ENCODE measurements around the gene TIMM22.

- TF ChIP-seq MAX (IDR thresholded peaks at IDR 0.05) = no peak
- TF ChIP-seq EP300 (IDR thresholded peaks at IDR 0.05; ENCODE audit: borderline replicate concordance) = no peak
- TF ChIP-seq, protein P1, sequence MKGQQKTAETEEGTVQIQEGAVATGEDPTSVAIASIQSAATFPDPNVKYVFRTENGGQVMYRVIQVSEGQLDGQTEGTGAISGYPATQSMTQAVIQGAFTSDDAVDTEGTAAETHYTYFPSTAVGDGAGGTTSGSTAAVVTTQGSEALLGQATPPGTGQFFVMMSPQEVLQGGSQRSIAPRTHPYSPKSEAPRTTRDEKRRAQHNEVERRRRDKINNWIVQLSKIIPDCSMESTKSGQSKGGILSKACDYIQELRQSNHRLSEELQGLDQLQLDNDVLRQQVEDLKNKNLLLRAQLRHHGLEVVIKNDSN (IDR thresholded peaks at IDR 0.05) = no peak
- TF ChIP-seq TEAD4 (IDR thresholded peaks at IDR 0.05) = no peak
- no peak for TF ChIP-seq TAF1 (IDR thresholded peaks at IDR 0.05; ENCODE audit: low read depth)
- TF ChIP-seq ZBTB7A (IDR thresholded peaks at IDR 0.05; ENCODE audit: low read depth) = no peak
- no peak for TF ChIP-seq FOXM1 (IDR thresholded peaks at IDR 0.05; ENCODE audit: borderline replicate concordance, low read depth)
- no peak for TF ChIP-seq RAD21 (IDR thresholded peaks at IDR 0.05; ENCODE audit: low read depth)
- TF ChIP-seq, protein P2, sequence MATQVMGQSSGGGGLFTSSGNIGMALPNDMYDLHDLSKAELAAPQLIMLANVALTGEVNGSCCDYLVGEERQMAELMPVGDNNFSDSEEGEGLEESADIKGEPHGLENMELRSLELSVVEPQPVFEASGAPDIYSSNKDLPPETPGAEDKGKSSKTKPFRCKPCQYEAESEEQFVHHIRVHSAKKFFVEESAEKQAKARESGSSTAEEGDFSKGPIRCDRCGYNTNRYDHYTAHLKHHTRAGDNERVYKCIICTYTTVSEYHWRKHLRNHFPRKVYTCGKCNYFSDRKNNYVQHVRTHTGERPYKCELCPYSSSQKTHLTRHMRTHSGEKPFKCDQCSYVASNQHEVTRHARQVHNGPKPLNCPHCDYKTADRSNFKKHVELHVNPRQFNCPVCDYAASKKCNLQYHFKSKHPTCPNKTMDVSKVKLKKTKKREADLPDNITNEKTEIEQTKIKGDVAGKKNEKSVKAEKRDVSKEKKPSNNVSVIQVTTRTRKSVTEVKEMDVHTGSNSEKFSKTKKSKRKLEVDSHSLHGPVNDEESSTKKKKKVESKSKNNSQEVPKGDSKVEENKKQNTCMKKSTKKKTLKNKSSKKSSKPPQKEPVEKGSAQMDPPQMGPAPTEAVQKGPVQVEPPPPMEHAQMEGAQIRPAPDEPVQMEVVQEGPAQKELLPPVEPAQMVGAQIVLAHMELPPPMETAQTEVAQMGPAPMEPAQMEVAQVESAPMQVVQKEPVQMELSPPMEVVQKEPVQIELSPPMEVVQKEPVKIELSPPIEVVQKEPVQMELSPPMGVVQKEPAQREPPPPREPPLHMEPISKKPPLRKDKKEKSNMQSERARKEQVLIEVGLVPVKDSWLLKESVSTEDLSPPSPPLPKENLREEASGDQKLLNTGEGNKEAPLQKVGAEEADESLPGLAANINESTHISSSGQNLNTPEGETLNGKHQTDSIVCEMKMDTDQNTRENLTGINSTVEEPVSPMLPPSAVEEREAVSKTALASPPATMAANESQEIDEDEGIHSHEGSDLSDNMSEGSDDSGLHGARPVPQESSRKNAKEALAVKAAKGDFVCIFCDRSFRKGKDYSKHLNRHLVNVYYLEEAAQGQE (IDR thresholded peaks at IDR 0.05; ENCODE audit: low read depth) = no peak
- TF ChIP-seq YY1 (IDR thresholded peaks at IDR 0.05; ENCODE audit: low read depth) = no peak
- no peak for TF ChIP-seq CEBPB (IDR thresholded peaks at IDR 0.05)
Observed at GRCh38 chr17:1011138-1011537, 14.2 kb downstream of the TIMM22 start.

Data from Ishikawa (cell line).